ENCODE measurements around the gene MIS12.

The MIS12 gene

GRCh38 chr17:5500589-5501391 lies 14.4 kb downstream of the MIS12 start:
- peak; percentile 71 for DNase-seq

GRCh38 chr17:5501685-5502084 lies 15.3 kb downstream of the MIS12 start:
- DNase-seq, result no peak

GRCh38 chr17:5502552-5502951 lies 16.2 kb downstream of the MIS12 start:
- DNase-seq, result no peak

- no peak for DNase-seq
These were observed 19.9 kb downstream of the MIS12 start for GRCh38 chr17:5506307-5506706.

- no peak for DNase-seq
These were observed 22.4 kb downstream of the MIS12 start for GRCh38 chr17:5508810-5509209.

- no peak for DNase-seq
These were observed 23.1 kb downstream of the MIS12 start for GRCh38 chr17:5509482-5509881.

GRCh38 chr17:5510771-5511170 lies 24.4 kb downstream of the MIS12 start:
- DNase-seq, result no peak

- DNase-seq, result no peak
These were observed 25.2 kb downstream of the MIS12 start for GRCh38 chr17:5511401-5512225.

- no peak for DNase-seq
These were observed 27.3 kb downstream of the MIS12 start for GRCh38 chr17:5513628-5514027.

- DNase-seq, result no peak
These were observed 28.6 kb downstream of the MIS12 start for GRCh38 chr17:5514976-5515375.

- no peak for DNase-seq
These were observed 29.9 kb downstream of the MIS12 start for GRCh38 chr17:5516060-5516792.

GRCh38 chr17:5522476-5522875 lies 36.1 kb downstream of the MIS12 start:
- no peak for DNase-seq

- no peak for DNase-seq
These were observed 36.9 kb downstream of the MIS12 start for GRCh38 chr17:5523249-5523648.

- peak; percentile 66 for DNase-seq
These were observed 40.6 kb downstream of the MIS12 start for GRCh38 chr17:5526821-5527598.

GRCh38 chr17:5527601-5528250 lies 41.4 kb downstream of the MIS12 start:
- DNase-seq, result no peak

GRCh38 chr17:5530265-5531084 lies 44.1 kb downstream of the MIS12 start:
- no peak for DNase-seq

GRCh38 chr17:5531085-5531418 lies 44.7 kb downstream of the MIS12 start:
- no peak for DNase-seq

GRCh38 chr17:5532581-5532980 lies 46.2 kb downstream of the MIS12 start:
- no peak for DNase-seq

- no peak for DNase-seq
These were observed 47.3 kb downstream of the MIS12 start for GRCh38 chr17:5533486-5534315.

GRCh38 chr17:5535436-5535835 lies 49.1 kb downstream of the MIS12 start:
- DNase-seq, result no peak
